ENCODE measurements around the gene GNL1. TPM values are rescaled to one million over a fixed set of nuclear protein-coding genes. Genes with fewer than 3 reads are reported as not detected.
"Not testable (repeated sequence)": the region's sequence is repeated elsewhere in the genome, so short reads cannot be mapped to it uniquely, and the experiment has no call there.

GNL1 gene
- total RNA-seq, 6 experiments from 2014 or later = 5.1 to 25.6 (median 19.8) TPM

- Histone ChIP-seq H3K36me3 (no peaks in the 10 kb centered on the region), H3K27ac (peak overlapping the region in 1 of 3 donors; percentile 10), H3K27me3 (no peaks in the 10 kb centered on the region), H3K9me3 (no peaks in the 10 kb centered on the region), H3K4me1 (no peaks in the 10 kb centered on the region), H3K4me3 (no peak overlapping the region)
- ATAC-seq (peak; percentile 44 to 80 (median 65)), DNase-seq (no peak)
- intact Hi-C loops (cut with DNase I) = no loop called here
- TF ChIP-seq CTCF (IDR thresholded peaks at IDR 0.05) = no peak
- TF ChIP-seq POLR2A (IDR thresholded peaks at IDR 0.05) = no peak
- WGBS (ENCODE audit: insufficient coverage, low coverage, low lambda C conversion rate, missing lambda C conversion rate) = 37% methylated on average over 5 of the region's 10 CpGs
These were observed 55.6 kb downstream of the GNL1 start for GRCh38 chr6:30500421-30501355.

GRCh38 chr6:30498705-30499104, 57.6 kb downstream of the GNL1 start:
- H3K27ac ChIP-seq; H3K4me1 ChIP-seq; ATAC-seq; H3K36me3 ChIP-seq; DNase-seq; intact Hi-C loops (cut with DNase I); H3K9me3 ChIP-seq; H3K4me3 ChIP-seq; H3K27me3 ChIP-seq: not testable (repeated sequence)
- WGBS (ENCODE audit: insufficient coverage, low coverage, low lambda C conversion rate, missing lambda C conversion rate) = no CpG with 5 or more reads among the region's 37 CpGs

GRCh38 chr6:30497714-30498113, 58.6 kb downstream of the GNL1 start:
- Histone ChIP-seq H3K4me1 (no peaks in the 10 kb centered on the region), H3K27me3 (no peaks in the 10 kb centered on the region), H3K36me3 (peaks cover 0 to 13% (median 7%) of the 10 kb centered on the region in 4 donors), H3K9me3 (no peaks in the 10 kb centered on the region), H3K4me3 (no peak overlapping the region), H3K27ac (no peak overlapping the region)
- DNase-seq (no peak), ATAC-seq (no peak)
- TF ChIP-seq POLR2A (IDR thresholded peaks at IDR 0.05) = no peak
- 73% methylated on average over 2 of the region's 3 CpGs for WGBS (ENCODE audit: insufficient coverage, low coverage, low lambda C conversion rate, missing lambda C conversion rate)
- intact Hi-C loops (cut with DNase I) = no loop called here

GRCh38 chr6:30497261-30497599, 59.1 kb downstream of the GNL1 start:
- ATAC-seq; H3K4me1 ChIP-seq; intact Hi-C loops (cut with DNase I); DNase-seq; H3K27ac ChIP-seq; H3K27me3 ChIP-seq; H3K9me3 ChIP-seq; H3K4me3 ChIP-seq: not testable (repeated sequence)
- peaks cover 0 to 18% (median 10%) of the 10 kb centered on the region in 4 donors for H3K36me3 ChIP-seq
- 80% methylated on average over 1 of the region's 5 CpGs for WGBS (ENCODE audit: insufficient coverage, low coverage, low lambda C conversion rate, missing lambda C conversion rate)

GRCh38 chr6:30495993-30496392, 60.3 kb downstream of the GNL1 start:
- H3K27ac ChIP-seq = peak overlapping the region in 2 of 3 donors; percentile 24 to 64
- TF ChIP-seq CTCF (IDR thresholded peaks at IDR 0.05) = no peak
- TF ChIP-seq POLR2A (IDR thresholded peaks at IDR 0.05) = no peak
- DNase-seq (no peak), ATAC-seq (no peak)
- H3K27me3 ChIP-seq = no peaks in the 10 kb centered on the region
- no peak overlapping the region for H3K4me3 ChIP-seq
- intact Hi-C loops (cut with DNase I) = no loop called here
- no peaks in the 10 kb centered on the region for H3K4me1 ChIP-seq
- 92% methylated on average over 4 of the region's 4 CpGs for WGBS (ENCODE audit: insufficient coverage, low coverage, low lambda C conversion rate, missing lambda C conversion rate)
- no peaks in the 10 kb centered on the region for H3K9me3 ChIP-seq
- H3K36me3 ChIP-seq = peaks cover 5 to 30% (median 20%) of the 10 kb centered on the region in 4 donors

- H3K4me1 ChIP-seq; DNase-seq; H3K27me3 ChIP-seq; H3K4me3 ChIP-seq; ATAC-seq; H3K9me3 ChIP-seq; intact Hi-C loops (cut with DNase I): not testable (repeated sequence)
- 81% methylated on average over 4 of the region's 4 CpGs for WGBS (ENCODE audit: insufficient coverage, low coverage, low lambda C conversion rate, missing lambda C conversion rate)
- H3K36me3 ChIP-seq = peaks cover 5 to 39% (median 24%) of the 10 kb centered on the region in 4 donors
- peak overlapping the region in 1 of 3 donors; percentile 18 for H3K27ac ChIP-seq
These were observed 61.2 kb downstream of the GNL1 start for GRCh38 chr6:30495060-30495459.
